ENCODE results near the gene FAM110A.

FAM110A gene

GRCh38 chr20:873875-874607 lies 40.5 kb downstream of the FAM110A start:
- Histone ChIP-seq H3K27me3 (ENCODE audit: insufficient read depth, low read length) (peaks cover 6% of the 10 kb centered on the region), H3K4me3 (ENCODE audit: low read length) (no peak overlapping the region), H3K36me3 (ENCODE audit: insufficient read depth, low read length) (no peaks in the 10 kb centered on the region), H2AFZ (ENCODE audit: low read depth, low read length) (no peak overlapping the region), H3K9me3 (ENCODE audit: low read length) (no peaks in the 10 kb centered on the region), H3K4me1 (ENCODE audit: insufficient read depth, low read length) (no peaks in the 10 kb centered on the region)

- H3K4me3 ChIP-seq (ENCODE audit: low read length) = no peak overlapping the region
- H3K9me3 ChIP-seq (ENCODE audit: low read length) = no peaks in the 10 kb centered on the region
- H2AFZ ChIP-seq (ENCODE audit: low read depth, low read length) = no peak overlapping the region
- H3K36me3 ChIP-seq (ENCODE audit: insufficient read depth, low read length) = no peaks in the 10 kb centered on the region
- H3K27me3 ChIP-seq (ENCODE audit: insufficient read depth, low read length) = peaks cover 6% of the 10 kb centered on the region
- no peaks in the 10 kb centered on the region for H3K4me1 ChIP-seq (ENCODE audit: insufficient read depth, low read length)
Observed at GRCh38 chr20:875115-875514, 41.6 kb downstream of the FAM110A start.

- H3K4me3 ChIP-seq (ENCODE audit: low read length) = no peak overlapping the region
- no peak overlapping the region for H2AFZ ChIP-seq (ENCODE audit: low read depth, low read length)
Observed at GRCh38 chr20:877814-878213, 44.3 kb downstream of the FAM110A start.

GRCh38 chr20:878511-879307 lies 45.2 kb downstream of the FAM110A start:
- H3K36me3 ChIP-seq (ENCODE audit: insufficient read depth, low read length) = no peaks in the 10 kb centered on the region
- peaks cover 16% of the 10 kb centered on the region for H3K27me3 ChIP-seq (ENCODE audit: insufficient read depth, low read length)

More at GRCh38 chr20:877814-878213, 44.3 kb downstream of the FAM110A start:
- Histone ChIP-seq H3K36me3 (ENCODE audit: insufficient read depth, low read length) (no peaks in the 10 kb centered on the region), H3K4me1 (ENCODE audit: insufficient read depth, low read length) (no peaks in the 10 kb centered on the region), H3K27me3 (ENCODE audit: insufficient read depth, low read length) (peaks cover 10% of the 10 kb centered on the region), H3K9me3 (ENCODE audit: low read length) (no peaks in the 10 kb centered on the region)

GRCh38 chr20:879626-880025 lies 46.1 kb downstream of the FAM110A start:
- no peaks in the 10 kb centered on the region for H3K36me3 ChIP-seq (ENCODE audit: insufficient read depth, low read length)
- no peak overlapping the region for H2AFZ ChIP-seq (ENCODE audit: low read depth, low read length)
- H3K4me3 ChIP-seq (ENCODE audit: low read length) = no peak overlapping the region
- no peaks in the 10 kb centered on the region for H3K9me3 ChIP-seq (ENCODE audit: low read length)
- H3K4me1 ChIP-seq (ENCODE audit: insufficient read depth, low read length) = no peaks in the 10 kb centered on the region
- peaks cover 24% of the 10 kb centered on the region for H3K27me3 ChIP-seq (ENCODE audit: insufficient read depth, low read length)

More at GRCh38 chr20:878511-879307, 45.2 kb downstream of the FAM110A start:
- H3K4me1 ChIP-seq (ENCODE audit: insufficient read depth, low read length) = no peaks in the 10 kb centered on the region
- no peak overlapping the region for H2AFZ ChIP-seq (ENCODE audit: low read depth, low read length)
- no peaks in the 10 kb centered on the region for H3K9me3 ChIP-seq (ENCODE audit: low read length)
- H3K4me3 ChIP-seq (ENCODE audit: low read length) = no peak overlapping the region

GRCh38 chr20:881051-881782 lies 47.7 kb downstream of the FAM110A start:
- H3K9me3 ChIP-seq (ENCODE audit: low read length) = no peaks in the 10 kb centered on the region
- H2AFZ ChIP-seq (ENCODE audit: low read depth, low read length) = no peak overlapping the region
- H3K4me3 ChIP-seq (ENCODE audit: low read length) = no peak overlapping the region
- no peaks in the 10 kb centered on the region for H3K4me1 ChIP-seq (ENCODE audit: insufficient read depth, low read length)
- peaks cover 35% of the 10 kb centered on the region for H3K27me3 ChIP-seq (ENCODE audit: insufficient read depth, low read length)
- no peaks in the 10 kb centered on the region for H3K36me3 ChIP-seq (ENCODE audit: insufficient read depth, low read length)

GRCh38 chr20:881783-882144 lies 48.2 kb downstream of the FAM110A start:
- H3K4me1 ChIP-seq (ENCODE audit: insufficient read depth, low read length) = peaks cover 4% of the 10 kb centered on the region
- H3K36me3 ChIP-seq (ENCODE audit: insufficient read depth, low read length) = no peaks in the 10 kb centered on the region
- H3K27me3 ChIP-seq (ENCODE audit: insufficient read depth, low read length) = peaks cover 35% of the 10 kb centered on the region
- no peaks in the 10 kb centered on the region for H3K9me3 ChIP-seq (ENCODE audit: low read length)
- no peak overlapping the region for H3K4me3 ChIP-seq (ENCODE audit: low read length)
- H2AFZ ChIP-seq (ENCODE audit: low read depth, low read length) = no peak overlapping the region

- Histone ChIP-seq H3K9me3 (ENCODE audit: low read length) (no peaks in the 10 kb centered on the region), H3K27me3 (ENCODE audit: insufficient read depth, low read length) (peaks cover 35% of the 10 kb centered on the region), H3K4me1 (ENCODE audit: insufficient read depth, low read length) (peaks cover 5% of the 10 kb centered on the region), H2AFZ (ENCODE audit: low read depth, low read length) (no peak overlapping the region), H3K4me3 (ENCODE audit: low read length) (no peak overlapping the region), H3K36me3 (ENCODE audit: insufficient read depth, low read length) (no peaks in the 10 kb centered on the region)
Observed at GRCh38 chr20:884983-885952, 51.8 kb downstream of the FAM110A start.

- Histone ChIP-seq H3K4me3 (ENCODE audit: low read length) (no peak overlapping the region), H2AFZ (ENCODE audit: low read depth, low read length) (no peak overlapping the region), H3K27me3 (ENCODE audit: insufficient read depth, low read length) (peaks cover 29% of the 10 kb centered on the region), H3K9me3 (ENCODE audit: low read length) (no peaks in the 10 kb centered on the region), H3K4me1 (ENCODE audit: insufficient read depth, low read length) (peaks cover 10% of the 10 kb centered on the region), H3K36me3 (ENCODE audit: insufficient read depth, low read length) (no peaks in the 10 kb centered on the region)
Observed at GRCh38 chr20:887137-887536, 53.6 kb downstream of the FAM110A start.

GRCh38 chr20:888057-888456 lies 54.5 kb downstream of the FAM110A start:
- Histone ChIP-seq H3K9me3 (ENCODE audit: low read length) (no peaks in the 10 kb centered on the region), H3K27me3 (ENCODE audit: insufficient read depth, low read length) (peaks cover 25% of the 10 kb centered on the region), H2AFZ (ENCODE audit: low read depth, low read length) (no peak overlapping the region), H3K4me1 (ENCODE audit: insufficient read depth, low read length) (peaks cover 10% of the 10 kb centered on the region), H3K36me3 (ENCODE audit: insufficient read depth, low read length) (no peaks in the 10 kb centered on the region), H3K4me3 (ENCODE audit: low read length) (no peak overlapping the region)

GRCh38 chr20:889106-889505 lies 55.6 kb downstream of the FAM110A start:
- H3K4me1 ChIP-seq (ENCODE audit: insufficient read depth, low read length) = peaks cover 10% of the 10 kb centered on the region
- H3K36me3 ChIP-seq (ENCODE audit: insufficient read depth, low read length) = no peaks in the 10 kb centered on the region
- no peaks in the 10 kb centered on the region for H3K9me3 ChIP-seq (ENCODE audit: low read length)
- H3K27me3 ChIP-seq (ENCODE audit: insufficient read depth, low read length) = peaks cover 15% of the 10 kb centered on the region
- no peak overlapping the region for H2AFZ ChIP-seq (ENCODE audit: low read depth, low read length)
- H3K4me3 ChIP-seq (ENCODE audit: low read length) = no peak overlapping the region

- Histone ChIP-seq H2AFZ (ENCODE audit: low read depth, low read length) (no peak overlapping the region), H3K4me1 (ENCODE audit: insufficient read depth, low read length) (peaks cover 10% of the 10 kb centered on the region), H3K9me3 (ENCODE audit: low read length) (no peaks in the 10 kb centered on the region), H3K4me3 (ENCODE audit: low read length) (no peak overlapping the region), H3K36me3 (ENCODE audit: insufficient read depth, low read length) (no peaks in the 10 kb centered on the region), H3K27me3 (ENCODE audit: insufficient read depth, low read length) (peaks cover 7% of the 10 kb centered on the region)
Observed at GRCh38 chr20:889932-890463, 56.5 kb downstream of the FAM110A start.

Measured in neuron (in vitro differentiated cells).